DND-41 (cell line): ENCODE data around the gene NPIPB8.
"Not testable (repeated sequence)": the region's sequence is repeated elsewhere in the genome, so short reads cannot be mapped to it uniquely, and the experiment has no call there.

Experiments used
- CTCF ChIP-seq: IDR thresholded peaks from 2 replicates; pipeline ENCODE4 v1.5.1; 2012; ENCODE audit warnings: borderline replicate concordance, low read length, moderate library complexity, mild to moderate bottlenecking; ENCODE audit not compliant: poor library complexity, severe bottlenecking; ENCODE audit errors: extremely low read depth
- EZH2 ChIP-seq: IDR thresholded peaks from 3 replicates; pipeline ENCODE4 v1.6.1; 2012; ENCODE audit warnings: borderline replicate concordance, low read depth, mild to moderate bottlenecking, moderate library complexity, low read length, inconsistent platforms; ENCODE audit not compliant: severe bottlenecking

- not testable (repeated sequence) for TF ChIP-seq CTCF, EZH2
These were observed 63.5 kb downstream of the NPIPB8 start for GRCh38 chr16:28701384-28701783.
